Stimulated activated CD4-positive, alpha-beta T cell treated with anti-CD3 and anti-CD28 coated beads, Interleukin-15, amount 100 ng/mL, for 24 hours (primary cell): ENCODE results near the gene MUC4.

ENCODE experiments used
- DNase-seq: peaks from one replicate; pipeline ENCODE4 v3.0.0-alpha.2; 2020

Gene MUC4

DNA sequence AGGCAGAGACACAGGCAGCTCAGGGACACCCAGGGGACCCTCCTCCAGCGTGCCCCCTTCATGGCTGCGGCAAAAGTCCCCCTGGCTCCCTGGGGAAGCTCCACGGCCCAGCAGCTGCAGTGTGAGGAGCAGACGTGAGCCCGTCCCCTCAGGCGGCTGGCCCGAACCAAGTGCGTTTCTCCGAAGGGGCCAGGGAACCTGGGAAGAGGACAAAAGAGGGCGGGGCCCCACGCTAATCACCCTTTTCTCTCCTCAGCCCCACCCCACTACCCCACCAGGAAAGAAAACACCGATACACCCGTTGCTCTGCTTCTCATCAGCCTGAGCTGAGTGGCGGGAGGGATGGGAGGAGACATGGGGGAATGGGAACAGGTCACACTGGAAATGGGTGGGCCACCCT, at the start of gene MUC4:
Gene MUC4, minus strand, starts transcription at position 174 of the 400 bp plus-strand sequence. Its CDS starts 112 bp downstream, at position 62.
- DNase-seq, result no peak

DNA sequence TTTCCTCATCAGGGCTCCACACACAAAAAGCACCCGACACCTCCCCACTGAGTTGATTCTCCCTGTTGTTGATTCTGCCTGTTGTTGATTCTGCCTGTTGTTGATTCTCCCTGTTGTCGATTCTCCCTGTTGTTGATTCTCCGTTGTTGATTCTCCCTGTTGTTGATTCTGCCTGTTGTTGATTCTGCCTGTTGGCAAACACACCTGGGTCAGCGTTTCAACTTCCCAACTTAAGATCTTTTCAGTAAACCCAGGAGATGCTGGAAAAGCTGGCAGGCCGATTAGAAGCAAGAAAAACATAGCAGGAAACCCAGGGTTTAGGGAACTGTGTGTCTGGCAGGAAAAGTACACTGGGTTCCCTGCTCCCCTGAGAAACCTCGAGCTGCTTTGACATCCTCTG, 48.7 kb upstream of the MUC4 start:
- no peak for DNase-seq

DNA sequence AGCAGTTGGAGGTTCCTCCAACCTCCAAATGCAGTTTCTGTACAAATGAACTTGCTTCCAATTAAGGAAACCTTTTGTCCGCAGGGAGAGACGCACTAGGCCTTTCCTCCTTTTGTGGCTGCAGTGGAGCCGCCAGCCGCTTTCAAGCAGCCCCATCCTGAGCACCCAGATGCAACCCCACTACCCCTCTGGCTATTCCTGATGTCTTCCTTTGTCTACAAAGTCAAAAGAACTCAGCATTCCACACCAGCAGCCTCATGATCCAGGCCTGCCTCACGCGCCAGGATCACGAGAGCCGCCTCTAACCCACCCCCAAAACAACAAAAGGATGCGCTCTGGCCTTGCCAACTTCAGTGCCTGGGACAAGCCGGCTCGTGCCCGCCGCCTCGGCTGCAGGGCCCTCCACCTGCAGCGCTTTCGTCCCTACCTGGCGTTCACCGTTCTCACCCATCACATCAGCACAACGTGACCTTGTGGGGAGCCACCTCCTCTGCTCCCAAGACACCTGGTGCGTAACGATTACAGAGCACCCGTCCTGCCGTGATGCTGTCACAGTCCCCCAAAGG, 48.2 kb upstream of the MUC4 start:
- DNase-seq, result no peak

DNA sequence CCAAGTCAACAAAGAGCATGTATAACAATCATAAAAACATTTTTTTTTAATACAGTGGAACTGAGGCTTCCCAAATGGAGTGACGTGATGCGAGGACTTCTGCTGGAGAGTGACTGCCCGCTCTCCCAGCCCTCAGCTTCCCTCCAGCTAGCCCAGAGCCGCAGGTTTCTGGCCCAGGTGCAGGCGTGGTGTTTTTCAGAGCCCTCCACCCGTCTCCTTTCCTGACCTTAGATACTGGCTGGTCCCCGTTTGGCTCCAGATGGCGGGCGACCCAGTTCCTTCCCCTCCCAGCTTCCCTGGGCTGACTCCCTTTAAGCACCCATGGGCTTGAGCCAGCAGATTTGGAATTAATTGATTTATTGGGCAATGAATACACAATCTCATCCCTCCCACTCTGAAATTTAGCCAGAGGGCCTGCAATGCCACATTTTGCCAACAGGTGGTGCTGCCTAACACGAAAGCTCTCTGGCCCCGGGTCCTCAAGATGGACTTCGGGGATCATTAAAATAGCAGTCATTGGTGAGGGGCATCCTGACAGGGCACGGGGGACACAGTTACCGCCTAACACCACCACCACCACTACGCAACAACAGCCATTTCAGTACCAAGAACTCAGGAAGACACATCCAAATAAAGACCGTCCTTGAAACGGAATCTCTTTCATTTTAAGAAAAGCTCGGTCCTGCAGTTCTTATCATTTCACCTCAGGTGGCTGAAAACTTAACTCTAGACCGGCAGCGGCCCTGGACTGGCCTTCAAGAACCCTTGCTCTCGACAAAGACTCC, 47.5 kb upstream of the MUC4 start:
- DNase-seq, result peak; percentile 84

GRCh38 chr3:195856410-195857084, 44.8 kb upstream of the MUC4 start:
- DNase-seq, result no peak

DNA sequence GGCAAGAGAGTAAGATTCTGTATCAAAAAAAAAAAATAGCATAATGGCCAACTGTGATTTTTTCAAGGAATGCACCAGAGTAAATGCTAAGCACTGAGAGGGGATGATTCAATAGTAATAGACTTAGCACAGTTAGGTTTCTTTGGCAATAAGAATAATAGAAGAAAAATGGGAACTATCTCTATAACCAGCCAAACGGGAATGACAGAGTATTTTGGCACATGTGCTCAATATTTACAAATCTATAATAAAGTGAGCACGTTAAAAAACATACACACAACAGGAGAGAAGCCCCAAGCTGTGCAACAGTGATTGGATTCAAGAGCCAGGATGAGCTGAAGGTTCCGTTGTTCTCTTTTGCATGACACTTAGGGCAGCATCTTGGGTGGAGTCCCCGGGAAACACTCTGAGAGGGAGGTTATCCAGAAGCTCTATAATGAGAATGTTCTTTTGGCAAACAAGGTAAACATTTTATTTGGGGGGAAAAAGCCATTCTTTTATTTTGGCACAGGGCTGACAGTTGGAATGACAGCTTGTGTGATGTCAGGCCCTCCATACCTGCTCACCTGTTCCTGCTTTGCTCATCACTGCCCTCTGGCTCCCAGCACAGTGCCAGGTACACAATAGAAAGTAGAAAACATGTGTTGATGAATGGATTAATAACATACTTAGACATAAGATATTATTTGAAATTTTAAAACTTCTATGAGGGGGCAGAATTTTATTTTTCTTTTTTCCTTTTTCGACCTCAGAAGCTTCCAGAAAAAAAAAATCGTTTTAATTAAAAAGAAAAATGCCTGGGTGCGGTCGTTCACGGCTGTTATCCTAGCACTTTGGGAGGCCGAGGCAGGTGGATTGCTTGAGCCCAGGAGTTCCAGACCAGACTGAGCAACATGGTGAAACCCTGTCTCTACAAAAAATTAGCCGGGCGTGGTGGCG, 44.0 kb upstream of the MUC4 start:
- DNase-seq, result no peak

GRCh38 chr3:195854628-195855294, 43.0 kb upstream of the MUC4 start:
- no peak for DNase-seq

- DNase-seq, result no peak
These were observed 42.3 kb upstream of the MUC4 start for GRCh38 chr3:195853996-195854395.

GRCh38 chr3:195853036-195853435, 41.3 kb upstream of the MUC4 start:
- no peak for DNase-seq

DNA sequence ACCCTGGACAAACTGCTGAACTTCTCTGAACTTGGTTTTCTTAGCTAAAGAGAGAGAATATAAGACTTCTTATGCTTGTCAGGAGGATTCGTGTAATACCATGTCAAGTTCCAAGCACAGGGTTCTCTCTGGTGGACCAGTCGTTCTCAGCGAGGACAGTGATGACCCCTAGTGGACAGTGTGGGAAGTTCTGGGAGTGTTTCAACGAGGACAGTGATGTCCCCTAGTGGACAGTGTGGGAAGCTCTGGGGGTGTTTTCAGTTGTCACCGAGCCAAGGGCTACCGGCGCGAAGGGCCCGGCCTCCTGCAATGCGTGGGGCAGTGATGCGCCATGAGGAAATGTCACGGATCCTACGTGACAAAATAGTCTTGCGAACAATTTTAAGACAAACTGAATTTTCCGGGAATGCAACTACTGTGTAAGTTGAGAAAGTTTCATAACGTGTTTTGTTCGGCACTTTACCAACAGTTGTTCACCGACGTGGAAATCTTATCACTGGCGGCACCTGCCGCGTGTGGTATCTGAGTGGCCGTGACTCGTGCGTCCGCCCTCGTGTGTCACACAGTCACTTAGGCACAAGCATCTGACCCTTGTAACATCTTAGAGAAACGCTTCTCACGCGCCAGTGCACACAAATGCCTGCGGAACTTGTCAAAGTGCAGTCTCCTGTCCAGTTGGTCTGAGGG, 39.3 kb upstream of the MUC4 start:
- DNase-seq, result peak; percentile 92

GRCh38 chr3:195849322-195850074, 37.8 kb upstream of the MUC4 start:
- DNase-seq, result no peak

GRCh38 chr3:195847055-195847950, 35.6 kb upstream of the MUC4 start:
- no peak for DNase-seq

DNA sequence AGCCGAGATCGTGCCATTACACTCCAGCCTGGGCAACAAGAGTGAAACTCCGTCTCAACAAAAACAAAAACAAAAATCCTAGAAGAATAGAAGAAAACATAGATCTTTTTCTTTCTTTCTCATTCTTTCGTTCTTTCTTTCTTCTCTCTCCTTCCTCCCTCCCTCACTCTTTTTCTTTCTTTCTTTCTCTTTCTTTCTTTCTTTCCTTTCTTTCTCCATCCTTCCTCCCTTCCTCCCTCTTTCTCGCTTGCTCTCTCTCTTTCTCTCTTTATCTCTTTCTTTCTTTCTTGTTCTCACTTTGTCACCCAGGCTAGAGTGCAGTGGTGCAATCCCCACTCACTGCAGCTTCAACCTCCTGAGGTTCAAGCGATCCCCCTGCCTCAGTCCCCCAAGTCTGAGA, 33.8 kb upstream of the MUC4 start:
- DNase-seq, result no peak

DNA sequence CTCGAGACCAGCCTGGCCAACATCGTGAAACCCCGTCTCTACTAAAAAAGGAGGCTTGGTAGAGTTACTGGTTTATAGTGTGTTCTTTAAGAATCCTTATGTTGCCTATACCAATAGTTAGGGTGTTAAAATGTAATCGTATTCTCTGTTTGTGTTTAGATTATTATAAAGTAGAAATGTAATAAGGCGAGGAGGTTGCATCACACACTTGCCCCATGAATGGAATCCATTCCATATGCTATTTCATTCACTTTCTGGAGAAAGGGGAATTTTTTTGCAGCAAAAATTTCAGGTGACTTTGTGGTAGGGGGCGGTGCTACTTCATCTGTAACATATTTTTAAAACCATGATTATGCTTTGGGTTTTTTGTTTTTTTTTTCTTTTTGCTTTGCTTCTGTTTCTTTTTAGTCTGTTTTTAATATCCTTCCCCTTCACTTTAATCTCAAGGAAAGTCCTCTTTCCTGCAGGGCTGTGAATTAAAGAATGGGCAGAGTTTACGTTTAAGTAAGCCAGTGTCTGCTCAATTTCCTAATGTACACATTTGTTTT, 33.0 kb upstream of the MUC4 start:
- DNase-seq, result no peak

DNA sequence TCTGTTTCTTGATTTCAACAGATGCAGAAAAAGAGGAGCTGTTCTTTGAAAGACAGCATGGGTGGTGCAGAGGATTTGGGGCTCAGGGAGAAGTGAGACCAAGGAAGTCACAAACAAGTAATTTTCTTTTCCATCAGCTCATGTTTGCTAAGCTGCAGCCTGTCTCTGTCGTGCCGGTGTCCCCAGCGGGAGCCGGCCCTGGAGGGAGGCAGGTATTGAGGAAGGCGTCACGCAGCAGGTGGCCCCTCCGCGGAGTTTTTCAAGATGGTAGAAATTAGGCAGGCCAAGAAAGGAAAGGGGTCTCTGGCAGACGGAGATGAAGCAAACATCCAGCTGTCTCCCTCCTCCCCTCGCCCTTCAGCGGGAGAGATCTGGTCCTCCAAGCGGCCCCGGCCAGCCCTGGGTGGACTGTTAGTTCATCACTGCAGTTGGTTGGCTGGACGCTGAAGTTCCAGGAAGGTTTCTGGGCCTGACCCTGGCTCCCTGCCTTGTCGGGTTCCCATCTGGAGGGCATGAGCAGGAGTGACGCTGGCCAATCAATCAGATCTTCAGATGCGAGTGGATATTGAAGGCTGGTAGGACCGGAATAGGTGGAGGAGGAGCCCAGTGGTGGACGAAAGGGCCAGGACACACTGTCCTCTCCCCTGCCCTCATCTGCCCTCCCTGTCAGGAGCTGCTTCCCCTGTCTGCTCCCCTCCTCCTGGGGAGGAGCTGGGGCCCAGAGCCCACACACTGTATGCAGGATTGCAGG, 27.7 kb upstream of the MUC4 start:
- no peak for DNase-seq

DNA sequence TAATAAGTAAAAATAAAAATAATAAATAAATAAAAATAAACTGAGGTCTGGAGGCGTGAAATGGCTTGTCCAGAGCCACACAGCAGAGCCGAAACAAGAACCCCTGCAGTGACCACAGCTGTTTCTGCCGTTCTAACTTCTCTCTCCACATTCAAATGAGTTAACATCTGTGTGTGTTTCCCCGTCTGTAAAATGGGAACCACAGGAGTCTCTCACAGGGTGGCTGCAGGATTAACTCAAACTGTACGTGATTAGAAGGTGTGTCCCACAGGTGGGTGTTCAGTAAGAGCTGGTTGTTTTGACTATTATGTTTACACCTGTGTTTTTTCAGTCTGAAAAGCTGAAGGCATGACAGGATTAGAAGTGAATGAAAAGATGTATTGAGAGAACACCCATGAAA, 27.0 kb upstream of the MUC4 start:
- no peak for DNase-seq

DNA sequence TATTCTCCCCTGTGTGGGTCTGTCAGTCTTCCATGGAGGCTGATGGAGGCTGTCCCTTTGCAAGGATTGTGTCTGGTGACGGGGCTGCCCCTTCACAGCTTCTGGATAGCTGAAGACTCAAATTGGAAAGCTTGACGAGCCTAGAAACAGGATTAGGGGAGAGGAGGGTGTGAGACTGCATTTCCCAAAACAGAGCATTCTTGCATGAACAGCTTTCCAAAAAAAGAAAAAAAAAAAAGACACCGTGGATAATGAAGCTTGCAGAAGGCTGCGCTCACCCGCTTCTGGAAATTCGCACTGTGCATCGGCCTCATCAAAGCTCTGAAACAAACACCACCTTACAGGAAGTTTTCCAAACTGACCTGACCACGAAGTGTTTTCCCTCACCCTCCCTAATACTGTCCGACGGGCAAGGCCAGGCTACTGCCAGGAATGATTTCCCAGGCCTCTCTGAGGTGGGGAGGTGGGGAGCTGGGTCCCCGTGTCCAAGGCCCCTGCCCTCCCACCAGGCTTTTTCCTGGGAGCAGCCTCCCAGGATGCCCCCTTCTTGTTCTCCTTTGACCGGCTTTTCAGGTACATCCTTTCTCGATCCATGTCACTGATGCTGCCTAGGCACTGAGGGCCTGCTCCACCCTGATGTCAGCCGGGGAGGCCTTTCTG, 24.9 kb upstream of the MUC4 start:
- DNase-seq, result no peak

DNA sequence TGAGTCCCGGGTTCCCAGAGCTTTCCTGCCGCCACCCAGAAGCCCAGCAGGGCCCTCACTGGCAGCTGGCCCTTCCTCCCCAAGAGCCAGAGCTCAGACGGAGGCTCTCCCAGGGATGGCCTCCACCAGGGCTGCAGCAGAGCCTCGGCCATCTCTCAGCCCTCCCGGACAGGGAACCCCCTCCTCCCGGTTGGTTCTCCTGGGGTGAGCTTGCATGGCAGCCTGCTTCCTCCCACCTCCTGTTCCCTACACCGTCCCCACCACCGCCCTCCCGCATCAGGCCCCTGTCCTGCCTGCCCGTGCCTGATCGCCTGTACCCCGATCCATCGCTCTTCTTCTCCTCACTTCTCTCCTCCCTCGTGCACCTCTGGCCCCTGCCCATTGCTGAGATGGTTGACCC, 24.1 kb upstream of the MUC4 start:
- no peak for DNase-seq
